H1 (cell line): Measurements from ENCODE around the gene THAP12. TPM values are rescaled to one million over a fixed set of nuclear protein-coding genes. Genes with fewer than 3 reads are reported as not detected.

Experiments
- GTF2F1 ChIP-seq: IDR thresholded peaks from 2 replicates; pipeline ENCODE4 v1.6.1; 2012; ENCODE audit warnings: low read depth, low read length, improper control_type of control experiment, borderline replicate concordance
- polyA plus RNA-seq, 7 experiments: library from polyadenylated mRNA; depleted of rRNA in 3 of 7; stranded (reverse) in 5 of 7; unstranded in 2 of 7; fragments of >200 nt in 5 of 7; fragments of 200-250 nt in 2 of 7; gene quantifications; 1 replicate in 5 of 7; 2 replicates in 1 of 7; 4 replicates in 1 of 7; pipeline versions ENCODE4 v1.2.1 to v1.2.3, GENCODE V29; 2011 to 2013; ENCODE audit warnings: missing spikeins in 2 of 7, mixed read lengths in 2 of 7
- total RNA-seq: library from RNA; stranded (reverse); fragmentation: NEBNext Ultra II Directional; extraction: Animal tissue kit (Norgen Biotek cat#: 25700); gene quantifications from 2 replicates; pipeline ENCODE4 v1.2.1, GENCODE V29; 2021

THAP12 gene
- total and polyA plus RNA-seq, 2 of the 8 experiments (the other 6 are each of a cell fraction or from before 2014, with no cell fraction given) = 12.0 to 39.9 TPM

GRCh38 chr11:76365038-76365679, 15.8 kb downstream of the THAP12 start (continued):
- TF ChIP-seq GTF2F1 = no peak
- TF ChIP-seq, all 59 proteins: peak for 0
